ENCODE measurements around the gene SUPV3L1. TPM values are rescaled to one million over a fixed set of nuclear protein-coding genes. Genes with fewer than 3 reads are reported as not detected.

SUPV3L1 gene
- polyA plus RNA-seq, 4 donors: 30.4 to 46.5 (median 36.1) TPM

DNA sequence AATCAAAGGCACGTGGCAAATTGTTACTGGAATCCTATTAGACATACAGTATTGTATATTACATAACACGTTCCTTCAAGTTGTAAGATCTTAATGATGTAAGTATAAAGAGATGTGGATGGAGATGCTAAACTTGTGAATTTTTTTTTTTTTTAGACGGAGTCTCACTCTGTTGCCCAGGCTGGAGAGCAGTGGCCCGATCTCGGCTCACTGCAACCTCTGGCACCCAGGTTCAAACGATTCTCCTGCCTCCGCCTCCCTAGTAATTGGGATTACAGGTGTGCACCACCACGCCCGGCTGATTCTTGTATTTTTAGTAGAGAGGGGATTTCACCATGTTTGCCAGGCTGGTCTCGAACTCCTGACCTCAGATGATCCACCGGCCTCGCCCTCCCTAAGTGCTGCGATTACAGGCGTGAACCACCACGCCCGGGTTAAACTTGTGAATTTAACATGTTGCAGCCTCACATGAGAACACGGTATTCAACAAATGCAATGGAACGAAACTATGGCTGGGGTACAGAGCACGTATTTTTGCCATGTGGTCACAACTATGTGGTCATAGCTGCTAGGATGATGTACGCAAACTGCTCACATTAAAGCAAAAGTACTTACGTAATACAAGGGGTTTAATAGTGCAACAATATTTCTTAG is 818 bp upstream of the SUPV3L1 start:
- FAIRE-seq: no peak
- Histone ChIP-seq H3K4me3 (ENCODE audit: low read depth in 1 of 3, low read length in 3 of 3) (peak overlapping the region in 2 of 3 donors; percentile 38 to 92), H3K27me3 (ENCODE audit: control insufficient read depth in 3 of 3, insufficient read depth in 3 of 3, low read length in 3 of 3) (no peaks in the 10 kb centered on the region), H3K27ac (ENCODE audit: low read depth in 1 of 3, low read length in 2 of 3) (peak overlapping the region; percentile 71 to 92 (median 92)), H3K36me3 (ENCODE audit: control insufficient read depth in 3 of 3, insufficient read depth in 2 of 3, low read depth in 1 of 3, low read length in 3 of 3) (peaks cover 0 to 10% (median 3%) of the 10 kb centered on the region in 3 donors), H3K9me3 (ENCODE audit: control insufficient read depth in 2 of 2, insufficient read depth in 1 of 2, low read depth in 1 of 2, low read length in 1 of 2) (no peaks in the 10 kb centered on the region), H3K4me1 (ENCODE audit: control insufficient read depth in 3 of 3, insufficient read depth in 2 of 3, low read depth in 1 of 3, low read length in 2 of 3) (peaks cover 2 to 11% (median 6%) of the 10 kb centered on the region in 3 donors)
- DNase-seq: no peak
- WGBS, 3 donors: 19 to 30% (median 27%) methylated on average over 21 of the region's 21 CpGs

DNA sequence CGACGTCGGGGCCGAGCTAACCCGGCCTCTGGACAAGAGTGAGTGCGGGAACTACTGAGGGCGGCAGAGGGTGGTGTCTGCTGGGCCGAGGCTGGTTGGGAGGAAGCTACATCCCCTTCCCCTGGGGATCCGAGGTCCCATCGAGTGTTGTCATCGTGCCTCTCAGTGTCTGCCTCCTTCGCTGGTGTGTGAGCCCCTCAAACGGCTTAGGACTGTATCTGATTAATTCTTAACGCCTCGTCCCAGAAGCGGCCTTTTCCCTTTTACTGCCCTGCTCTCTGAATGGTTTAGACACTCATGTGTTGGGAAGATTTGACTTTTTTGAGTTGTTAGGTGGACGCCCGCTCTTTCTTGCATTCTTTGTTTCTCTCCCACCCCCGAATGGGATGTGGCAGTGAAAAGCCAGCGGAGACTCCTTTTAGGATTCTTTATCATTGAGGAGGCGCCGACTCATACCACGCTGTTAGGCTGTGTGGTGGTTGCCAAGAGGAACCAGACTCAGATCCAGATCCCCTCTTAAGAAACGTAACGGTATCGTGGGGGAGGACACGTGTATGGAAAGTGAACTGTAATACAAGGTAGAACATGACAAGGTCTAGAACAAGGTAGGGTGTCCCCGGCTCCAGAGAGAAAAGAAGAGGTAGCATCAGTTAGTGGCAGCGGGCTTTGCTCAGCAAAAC is 631 bp downstream of the SUPV3L1 start:
- FAIRE-seq (no peak), DNase-seq (peak in 1 of 2 donors; percentile 14)
- H3K27ac ChIP-seq (ENCODE audit: low read depth in 1 of 3, low read length in 2 of 3): peak overlapping the region; percentile 71 to 92 (median 92)

DNA sequence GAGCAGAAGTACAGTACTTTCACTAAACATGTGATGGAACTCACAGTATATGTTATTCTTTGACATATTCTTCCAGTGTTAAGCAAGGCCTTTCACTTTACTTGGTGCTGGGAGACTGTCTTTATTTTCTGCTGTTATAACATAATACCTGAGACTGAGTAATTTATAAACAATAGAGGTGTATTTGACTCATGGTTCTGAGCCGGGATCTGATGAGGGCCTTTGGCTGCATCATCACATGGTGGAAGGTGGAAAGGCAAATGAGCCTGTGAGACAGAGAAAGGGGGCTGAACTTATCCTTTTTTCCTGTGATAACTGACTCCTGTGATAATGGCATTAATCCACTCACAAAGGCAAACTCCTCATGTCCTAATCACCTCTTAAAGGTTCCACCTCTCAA is 1.4 kb downstream of the SUPV3L1 start:
- H3K27ac ChIP-seq (ENCODE audit: low read depth in 1 of 3, low read length in 2 of 3): no peak overlapping the region

More for the DNA sequence above, 631 bp downstream of the SUPV3L1 start:
- Histone ChIP-seq H3K36me3 (ENCODE audit: control insufficient read depth in 3 of 3, insufficient read depth in 2 of 3, low read depth in 1 of 3, low read length in 3 of 3) (peaks cover 0 to 12% (median 3%) of the 10 kb centered on the region in 3 donors), H3K27me3 (ENCODE audit: control insufficient read depth in 3 of 3, insufficient read depth in 3 of 3, low read length in 3 of 3) (no peaks in the 10 kb centered on the region), H3K9me3 (ENCODE audit: control insufficient read depth in 2 of 2, insufficient read depth in 1 of 2, low read depth in 1 of 2, low read length in 1 of 2) (no peaks in the 10 kb centered on the region), H3K4me1 (ENCODE audit: control insufficient read depth in 3 of 3, insufficient read depth in 2 of 3, low read depth in 1 of 3, low read length in 2 of 3) (peaks cover 2 to 11% (median 6%) of the 10 kb centered on the region in 3 donors), H3K4me3 (ENCODE audit: low read depth in 1 of 3, low read length in 3 of 3) (peak overlapping the region; percentile 89 to 97 (median 92))
- WGBS, 3 donors: 1 to 3% (median 1%) methylated on average over 28 to 29 of the region's 29 CpGs

GRCh38 chr10:69182005-69182404 is 2.0 kb downstream of the SUPV3L1 start:
- WGBS, 3 donors: 84 to 93% (median 85%) methylated on average over 4 of the region's 4 CpGs
- Histone ChIP-seq H3K4me1 (ENCODE audit: control insufficient read depth in 3 of 3, insufficient read depth in 2 of 3, low read depth in 1 of 3, low read length in 2 of 3) (peaks cover 2 to 11% (median 6%) of the 10 kb centered on the region in 3 donors), H3K9me3 (ENCODE audit: control insufficient read depth in 2 of 2, insufficient read depth in 1 of 2, low read depth in 1 of 2, low read length in 1 of 2) (no peaks in the 10 kb centered on the region), H3K36me3 (ENCODE audit: control insufficient read depth in 3 of 3, insufficient read depth in 2 of 3, low read depth in 1 of 3, low read length in 3 of 3) (peaks cover 5 to 17% (median 6%) of the 10 kb centered on the region in 3 donors), H3K4me3 (ENCODE audit: low read depth in 1 of 3, low read length in 3 of 3) (no peak overlapping the region), H3K27ac (ENCODE audit: low read depth in 1 of 3, low read length in 2 of 3) (no peak overlapping the region), H3K27me3 (ENCODE audit: control insufficient read depth in 3 of 3, insufficient read depth in 3 of 3, low read length in 3 of 3) (no peaks in the 10 kb centered on the region)
- DNase-seq (no peak), FAIRE-seq (no peak)

More for the DNA sequence above, 1.4 kb downstream of the SUPV3L1 start:
- no peaks in the 10 kb centered on the region for H3K9me3 ChIP-seq (ENCODE audit: control insufficient read depth in 2 of 2, insufficient read depth in 1 of 2, low read depth in 1 of 2, low read length in 1 of 2)
- H3K4me1 ChIP-seq (ENCODE audit: control insufficient read depth in 3 of 3, insufficient read depth in 2 of 3, low read depth in 1 of 3, low read length in 2 of 3): peaks cover 2 to 11% (median 6%) of the 10 kb centered on the region in 3 donors
- peaks cover 3 to 15% (median 5%) of the 10 kb centered on the region in 3 donors for H3K36me3 ChIP-seq (ENCODE audit: control insufficient read depth in 3 of 3, insufficient read depth in 2 of 3, low read depth in 1 of 3, low read length in 3 of 3)
- FAIRE-seq (no peak), DNase-seq (no peak)
- H3K27me3 ChIP-seq (ENCODE audit: control insufficient read depth in 3 of 3, insufficient read depth in 3 of 3, low read length in 3 of 3): no peaks in the 10 kb centered on the region
- H3K4me3 ChIP-seq (ENCODE audit: low read depth in 1 of 3, low read length in 3 of 3): peak overlapping the region in 2 of 3 donors; percentile 92 to 97
- 26 to 62% (median 54%) methylated on average over 1 of the region's 1 CpG for WGBS, 3 donors

- Histone ChIP-seq H3K27ac (ENCODE audit: low read depth in 1 of 3, low read length in 2 of 3) (no peak overlapping the region), H3K36me3 (ENCODE audit: control insufficient read depth in 3 of 3, insufficient read depth in 2 of 3, low read depth in 1 of 3, low read length in 3 of 3) (peaks cover 12 to 34% (median 13%) of the 10 kb centered on the region in 3 donors), H3K9me3 (ENCODE audit: control insufficient read depth in 2 of 2, insufficient read depth in 1 of 2, low read depth in 1 of 2, low read length in 1 of 2) (no peaks in the 10 kb centered on the region), H3K4me1 (ENCODE audit: control insufficient read depth in 3 of 3, insufficient read depth in 2 of 3, low read depth in 1 of 3, low read length in 2 of 3) (peaks cover 0 to under 1% (median under 1%) of the 10 kb centered on the region in 3 donors), H3K4me3 (ENCODE audit: low read depth in 1 of 3, low read length in 3 of 3) (no peak overlapping the region), H3K27me3 (ENCODE audit: control insufficient read depth in 3 of 3, insufficient read depth in 3 of 3, low read length in 3 of 3) (no peaks in the 10 kb centered on the region)
- 93% methylated on average over 1 of the region's 1 CpG for WGBS, 3 donors
- FAIRE-seq: no peak
- no peak for DNase-seq
Measured at GRCh38 chr10:69186524-69186923, 6.5 kb downstream of the SUPV3L1 start.

GRCh38 chr10:69201045-69201444 is 21.0 kb downstream of the SUPV3L1 start:
- FAIRE-seq: no peak
- no peak overlapping the region for H3K27ac ChIP-seq (ENCODE audit: low read depth in 1 of 3, low read length in 2 of 3)
- WGBS, 3 donors: 86 to 93% (median 88%) methylated on average over 2 of the region's 2 CpGs

GRCh38 chr10:69202332-69202731 is 22.3 kb downstream of the SUPV3L1 start:
- no peaks in the 10 kb centered on the region for H3K9me3 ChIP-seq (ENCODE audit: control insufficient read depth in 2 of 2, insufficient read depth in 1 of 2, low read depth in 1 of 2, low read length in 1 of 2)
- 87 to 95% (median 95%) methylated on average over 1 of the region's 1 CpG for WGBS, 3 donors

More at GRCh38 chr10:69201045-69201444, 21.0 kb downstream of the SUPV3L1 start:
- H3K9me3 ChIP-seq (ENCODE audit: control insufficient read depth in 2 of 2, insufficient read depth in 1 of 2, low read depth in 1 of 2, low read length in 1 of 2): no peaks in the 10 kb centered on the region
- no peak for DNase-seq
- H3K4me3 ChIP-seq (ENCODE audit: low read depth in 1 of 3, low read length in 3 of 3): no peak overlapping the region
- no peaks in the 10 kb centered on the region for H3K27me3 ChIP-seq (ENCODE audit: control insufficient read depth in 3 of 3, insufficient read depth in 3 of 3, low read length in 3 of 3)
- no peaks in the 10 kb centered on the region for H3K4me1 ChIP-seq (ENCODE audit: control insufficient read depth in 3 of 3, insufficient read depth in 2 of 3, low read depth in 1 of 3, low read length in 2 of 3)
- H3K36me3 ChIP-seq (ENCODE audit: control insufficient read depth in 3 of 3, insufficient read depth in 2 of 3, low read depth in 1 of 3, low read length in 3 of 3): peaks cover 8 to 41% (median 14%) of the 10 kb centered on the region in 3 donors

GRCh38 chr10:69208761-69209160 is 28.7 kb downstream of the SUPV3L1 start:
- H3K36me3 ChIP-seq (ENCODE audit: control insufficient read depth in 3 of 3, insufficient read depth in 2 of 3, low read depth in 1 of 3, low read length in 3 of 3): peaks cover 7 to 27% (median 13%) of the 10 kb centered on the region in 3 donors
- H3K4me3 ChIP-seq (ENCODE audit: low read depth in 1 of 3, low read length in 3 of 3): no peak overlapping the region
- 91 to 94% (median 93%) methylated on average over 6 of the region's 6 CpGs for WGBS, 3 donors
- FAIRE-seq (no peak), DNase-seq (no peak)
- no peaks in the 10 kb centered on the region for H3K27me3 ChIP-seq (ENCODE audit: control insufficient read depth in 3 of 3, insufficient read depth in 3 of 3, low read length in 3 of 3)
- peaks cover 2 to 8% (median 5%) of the 10 kb centered on the region in 3 donors for H3K4me1 ChIP-seq (ENCODE audit: control insufficient read depth in 3 of 3, insufficient read depth in 2 of 3, low read depth in 1 of 3, low read length in 2 of 3)
- no peak overlapping the region for H3K27ac ChIP-seq (ENCODE audit: low read depth in 1 of 3, low read length in 2 of 3)
- no peaks in the 10 kb centered on the region for H3K9me3 ChIP-seq (ENCODE audit: control insufficient read depth in 2 of 2, insufficient read depth in 1 of 2, low read depth in 1 of 2, low read length in 1 of 2)

More at GRCh38 chr10:69202332-69202731, 22.3 kb downstream of the SUPV3L1 start:
- Histone ChIP-seq H3K4me1 (ENCODE audit: control insufficient read depth in 3 of 3, insufficient read depth in 2 of 3, low read depth in 1 of 3, low read length in 2 of 3) (no peaks in the 10 kb centered on the region), H3K4me3 (ENCODE audit: low read depth in 1 of 3, low read length in 3 of 3) (no peak overlapping the region), H3K27ac (ENCODE audit: low read depth in 1 of 3, low read length in 2 of 3) (no peak overlapping the region), H3K36me3 (ENCODE audit: control insufficient read depth in 3 of 3, insufficient read depth in 2 of 3, low read depth in 1 of 3, low read length in 3 of 3) (peaks cover 6 to 42% (median 14%) of the 10 kb centered on the region in 3 donors), H3K27me3 (ENCODE audit: control insufficient read depth in 3 of 3, insufficient read depth in 3 of 3, low read length in 3 of 3) (no peaks in the 10 kb centered on the region)
- no peak for FAIRE-seq
- no peak for DNase-seq

All from small intestine (tissue), 7 donors.